Stimulated activated CD4-positive, alpha-beta T cell treated with anti-CD3 and anti-CD28 coated beads, Interleukin-4, amount 100 ng/mL, for 24 hours (primary cell): ENCODE results near the gene TRMT61A.

Experiments
- DNase-seq: peaks from one replicate; pipeline ENCODE4 v3.0.0-alpha.2; 2020

Gene TRMT61A

GRCh38 chr14:103528587-103529382 lies at the start of gene TRMT61A:
Gene TRMT61A (plus strand): TSS chr14:103529196. CDS start chr14:103529979, 783 bp downstream.
- DNase-seq = peak; percentile 76

GRCh38 chr14:103480595-103480994 lies 48.4 kb upstream of the TRMT61A start:
- no peak for DNase-seq

GRCh38 chr14:103483600-103483999 lies 45.4 kb upstream of the TRMT61A start:
- DNase-seq = no peak

GRCh38 chr14:103485504-103485903 lies 43.5 kb upstream of the TRMT61A start:
- no peak for DNase-seq

- DNase-seq = no peak
Measured at GRCh38 chr14:103488071-103488470, 40.9 kb upstream of the TRMT61A start.

GRCh38 chr14:103488960-103489359 lies 40.0 kb upstream of the TRMT61A start:
- DNase-seq = no peak

GRCh38 chr14:103489621-103490020 lies 39.4 kb upstream of the TRMT61A start:
- DNase-seq = no peak

GRCh38 chr14:103491691-103492090 lies 37.3 kb upstream of the TRMT61A start:
- no peak for DNase-seq

GRCh38 chr14:103492156-103492925 lies 36.7 kb upstream of the TRMT61A start:
- no peak for DNase-seq

- no peak for DNase-seq
Measured at GRCh38 chr14:103495854-103496253, 33.1 kb upstream of the TRMT61A start.

GRCh38 chr14:103496776-103497175 lies 32.2 kb upstream of the TRMT61A start:
- DNase-seq = no peak

GRCh38 chr14:103499709-103500108 lies 29.3 kb upstream of the TRMT61A start:
- no peak for DNase-seq

- DNase-seq = peak; percentile 83
Measured at GRCh38 chr14:103500148-103500990, 28.6 kb upstream of the TRMT61A start.

- DNase-seq = no peak
Measured at GRCh38 chr14:103501041-103501870, 27.7 kb upstream of the TRMT61A start.

GRCh38 chr14:103501921-103502669 lies 26.9 kb upstream of the TRMT61A start:
- no peak for DNase-seq

GRCh38 chr14:103502877-103503276 lies 26.1 kb upstream of the TRMT61A start:
- no peak for DNase-seq

GRCh38 chr14:103503296-103503695 lies 25.7 kb upstream of the TRMT61A start:
- DNase-seq = no peak

- no peak for DNase-seq
Measured at GRCh38 chr14:103504991-103505565, 23.9 kb upstream of the TRMT61A start.

- DNase-seq = no peak
Measured at GRCh38 chr14:103507751-103508150, 21.2 kb upstream of the TRMT61A start.

- no peak for DNase-seq
Measured at GRCh38 chr14:103508521-103509329, 20.3 kb upstream of the TRMT61A start.
